Measurements from ENCODE around the gene DPF3.
"Not testable (repeated sequence)": the region's sequence is repeated elsewhere in the genome, so short reads cannot be mapped to it uniquely, and the experiment has no call there.

DPF3 gene

GRCh38 chr14:72880820-72881219, 13.1 kb downstream of the DPF3 start:
- no peak for DNase-seq (ENCODE audit: low spot score)

GRCh38 chr14:72880164-72880563, 13.7 kb downstream of the DPF3 start:
- no peaks in the 10 kb centered on the region for H3K36me3 Mint-ChIP-seq (ENCODE audit: low read depth)
- peaks cover 10% of the 10 kb centered on the region for H3K4me1 Mint-ChIP-seq (ENCODE audit: low read depth)
- H3K9me3 Mint-ChIP-seq = no peaks in the 10 kb centered on the region
- no peak overlapping the region for H3K4me3 Mint-ChIP-seq
- DNase-seq (ENCODE audit: low spot score) = no peak
- no peak overlapping the region for H3K27ac Mint-ChIP-seq
- H3K27me3 Mint-ChIP-seq (ENCODE audit: low read depth) = peaks cover 14% of the 10 kb centered on the region

More at GRCh38 chr14:72880820-72881219, 13.1 kb downstream of the DPF3 start:
- H3K4me1 Mint-ChIP-seq (ENCODE audit: low read depth) = peaks cover 10% of the 10 kb centered on the region
- no peaks in the 10 kb centered on the region for H3K36me3 Mint-ChIP-seq (ENCODE audit: low read depth)
- H3K27me3 Mint-ChIP-seq (ENCODE audit: low read depth) = peaks cover 17% of the 10 kb centered on the region
- H3K4me3 Mint-ChIP-seq = peak overlapping the region; percentile 27
- no peak overlapping the region for H3K27ac Mint-ChIP-seq
- no peaks in the 10 kb centered on the region for H3K9me3 Mint-ChIP-seq

GRCh38 chr14:72879431-72879830, 14.5 kb downstream of the DPF3 start:
- Mint-ChIP-seq H3K9me3 (peaks cover 5% of the 10 kb centered on the region), H3K4me1 (ENCODE audit: low read depth) (peaks cover 10% of the 10 kb centered on the region), H3K36me3 (ENCODE audit: low read depth) (no peaks in the 10 kb centered on the region), H3K27ac (no peak overlapping the region), H3K4me3 (no peak overlapping the region), H3K27me3 (ENCODE audit: low read depth) (peaks cover 18% of the 10 kb centered on the region)
- no peak for DNase-seq (ENCODE audit: low spot score)

- DNase-seq (ENCODE audit: low spot score) = no peak
- peaks cover 6% of the 10 kb centered on the region for H3K4me1 Mint-ChIP-seq (ENCODE audit: low read depth)
- H3K9me3 Mint-ChIP-seq = peaks cover 6% of the 10 kb centered on the region
- H3K36me3 Mint-ChIP-seq (ENCODE audit: low read depth) = no peaks in the 10 kb centered on the region
- H3K27ac Mint-ChIP-seq = no peak overlapping the region
- H3K4me3 Mint-ChIP-seq = no peak overlapping the region
- H3K27me3 Mint-ChIP-seq (ENCODE audit: low read depth) = peaks cover 19% of the 10 kb centered on the region
These were observed 15.2 kb downstream of the DPF3 start for GRCh38 chr14:72878746-72879145.

GRCh38 chr14:72876710-72877063, 17.2 kb downstream of the DPF3 start:
- H3K4me3 Mint-ChIP-seq = no peak overlapping the region

GRCh38 chr14:72876005-72876709, 17.7 kb downstream of the DPF3 start:
- H3K36me3 Mint-ChIP-seq (ENCODE audit: low read depth) = no peaks in the 10 kb centered on the region
- H3K27me3 Mint-ChIP-seq (ENCODE audit: low read depth) = peaks cover 11% of the 10 kb centered on the region
- no peak overlapping the region for H3K27ac Mint-ChIP-seq

More at GRCh38 chr14:72876710-72877063, 17.2 kb downstream of the DPF3 start:
- H3K27ac Mint-ChIP-seq = no peak overlapping the region
- peaks cover 6% of the 10 kb centered on the region for H3K4me1 Mint-ChIP-seq (ENCODE audit: low read depth)
- H3K36me3 Mint-ChIP-seq (ENCODE audit: low read depth) = no peaks in the 10 kb centered on the region
- no peak for DNase-seq (ENCODE audit: low spot score)
- peaks cover 14% of the 10 kb centered on the region for H3K27me3 Mint-ChIP-seq (ENCODE audit: low read depth)
- peaks cover 6% of the 10 kb centered on the region for H3K9me3 Mint-ChIP-seq

GRCh38 chr14:72870878-72871277, 23.0 kb downstream of the DPF3 start:
- not testable (repeated sequence) for H3K4me3 Mint-ChIP-seq; H3K36me3 Mint-ChIP-seq (ENCODE audit: low read depth); H3K27ac Mint-ChIP-seq; DNase-seq (ENCODE audit: low spot score); H3K27me3 Mint-ChIP-seq (ENCODE audit: low read depth); H3K4me1 Mint-ChIP-seq (ENCODE audit: low read depth)
- peaks cover 10% of the 10 kb centered on the region for H3K9me3 Mint-ChIP-seq

More at GRCh38 chr14:72876005-72876709, 17.7 kb downstream of the DPF3 start:
- Mint-ChIP-seq H3K4me1 (ENCODE audit: low read depth) (peaks cover 6% of the 10 kb centered on the region), H3K9me3 (peaks cover 7% of the 10 kb centered on the region), H3K4me3 (no peak overlapping the region)
- DNase-seq (ENCODE audit: low spot score) = no peak

- no peak overlapping the region for H3K4me3 Mint-ChIP-seq
- H3K27me3 Mint-ChIP-seq (ENCODE audit: low read depth) = peaks cover 5% of the 10 kb centered on the region
- H3K4me1 Mint-ChIP-seq (ENCODE audit: low read depth) = no peaks in the 10 kb centered on the region
- no peak overlapping the region for H3K27ac Mint-ChIP-seq
- H3K9me3 Mint-ChIP-seq = peaks cover 8% of the 10 kb centered on the region
- DNase-seq (ENCODE audit: low spot score) = no peak
- H3K36me3 Mint-ChIP-seq (ENCODE audit: low read depth) = no peaks in the 10 kb centered on the region
These were observed 24.2 kb downstream of the DPF3 start for GRCh38 chr14:72869407-72870329.

- peaks cover 2% of the 10 kb centered on the region for H3K27me3 Mint-ChIP-seq (ENCODE audit: low read depth)
- no peak overlapping the region for H3K4me3 Mint-ChIP-seq
- peaks cover 4% of the 10 kb centered on the region for H3K9me3 Mint-ChIP-seq
- no peaks in the 10 kb centered on the region for H3K4me1 Mint-ChIP-seq (ENCODE audit: low read depth)
- H3K27ac Mint-ChIP-seq = no peak overlapping the region
- no peaks in the 10 kb centered on the region for H3K36me3 Mint-ChIP-seq (ENCODE audit: low read depth)
- DNase-seq (ENCODE audit: low spot score) = no peak
These were observed 25.4 kb downstream of the DPF3 start for GRCh38 chr14:72868500-72868899.

GRCh38 chr14:72864712-72865365, 29.1 kb downstream of the DPF3 start:
- Mint-ChIP-seq H3K4me1 (ENCODE audit: low read depth) (peaks cover 3% of the 10 kb centered on the region), H3K27ac (no peak overlapping the region), H3K36me3 (ENCODE audit: low read depth) (no peaks in the 10 kb centered on the region), H3K9me3 (no peaks in the 10 kb centered on the region), H3K27me3 (ENCODE audit: low read depth) (peaks cover 18% of the 10 kb centered on the region), H3K4me3 (no peak overlapping the region)
- no peak for DNase-seq (ENCODE audit: low spot score)

GRCh38 chr14:72863216-72864006, 30.5 kb downstream of the DPF3 start:
- H3K27me3 Mint-ChIP-seq (ENCODE audit: low read depth) = peaks cover 18% of the 10 kb centered on the region
- no peaks in the 10 kb centered on the region for H3K9me3 Mint-ChIP-seq
- H3K4me3 Mint-ChIP-seq = no peak overlapping the region
- peaks cover 3% of the 10 kb centered on the region for H3K4me1 Mint-ChIP-seq (ENCODE audit: low read depth)
- H3K36me3 Mint-ChIP-seq (ENCODE audit: low read depth) = no peaks in the 10 kb centered on the region
- DNase-seq (ENCODE audit: low spot score) = no peak
- H3K27ac Mint-ChIP-seq = no peak overlapping the region

GRCh38 chr14:72856530-72857266, 37.2 kb downstream of the DPF3 start:
- peaks cover 3% of the 10 kb centered on the region for H3K4me1 Mint-ChIP-seq (ENCODE audit: low read depth)
- H3K27ac Mint-ChIP-seq = no peak overlapping the region
- no peak overlapping the region for H3K4me3 Mint-ChIP-seq
- no peaks in the 10 kb centered on the region for H3K36me3 Mint-ChIP-seq (ENCODE audit: low read depth)
- no peak for DNase-seq (ENCODE audit: low spot score)
- H3K9me3 Mint-ChIP-seq = no peaks in the 10 kb centered on the region
- peaks cover 17% of the 10 kb centered on the region for H3K27me3 Mint-ChIP-seq (ENCODE audit: low read depth)

GRCh38 chr14:72855913-72856312, 38.0 kb downstream of the DPF3 start:
- H3K9me3 Mint-ChIP-seq = no peaks in the 10 kb centered on the region
- H3K36me3 Mint-ChIP-seq (ENCODE audit: low read depth) = no peaks in the 10 kb centered on the region
- peaks cover 13% of the 10 kb centered on the region for H3K27me3 Mint-ChIP-seq (ENCODE audit: low read depth)
- no peak for DNase-seq (ENCODE audit: low spot score)
- H3K27ac Mint-ChIP-seq = no peak overlapping the region
- H3K4me1 Mint-ChIP-seq (ENCODE audit: low read depth) = peaks cover under 1% of the 10 kb centered on the region
- no peak overlapping the region for H3K4me3 Mint-ChIP-seq

All from T-helper 2 cell treated with Interferon-gamma antibody and Interleukin-4, amounts not matched to agents 5 μg/mL and 100 μg/mL, for 36 hours (primary cell).